TTC549 (cell line): Measurements from ENCODE around the gene FAM118B.
"Not testable (repeated sequence)": the region's sequence is repeated elsewhere in the genome, so short reads cannot be mapped to it uniquely, and the experiment has no call there.

Experiments
- FAIRE-seq: peaks from 2 replicates; lab custom pipeline; 2012; peaks lifted over from hg19 to GRCh38; lab: Jason Lieb, UNC

FAM118B gene

DNA sequence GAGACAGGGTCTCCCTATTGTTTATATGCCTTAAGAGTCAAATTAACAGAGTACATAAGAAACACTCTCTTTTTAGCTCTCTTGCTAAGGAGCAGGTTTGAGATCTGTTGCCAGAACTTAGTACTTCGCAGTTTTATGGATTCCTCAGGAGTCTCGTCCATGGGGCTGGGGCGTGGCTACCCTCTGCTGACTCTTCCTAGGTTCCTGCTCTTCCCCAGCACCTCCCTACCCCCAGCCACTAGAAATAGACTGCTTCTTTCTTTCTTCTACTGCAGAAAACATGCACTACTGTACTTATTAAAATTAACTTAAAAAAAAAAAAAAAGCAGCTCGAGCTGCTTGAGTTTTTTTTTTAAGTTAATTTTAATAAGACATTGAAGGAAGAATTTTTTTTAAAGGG is 8.0 kb downstream of the FAM118B start:
- no peak for FAIRE-seq

GRCh38 chr11:126224647-126225294 is 13.2 kb downstream of the FAM118B start:
- FAIRE-seq, result no peak

- no peak for FAIRE-seq
Measured at GRCh38 chr11:126225295-126225665, 13.7 kb downstream of the FAM118B start.

DNA sequence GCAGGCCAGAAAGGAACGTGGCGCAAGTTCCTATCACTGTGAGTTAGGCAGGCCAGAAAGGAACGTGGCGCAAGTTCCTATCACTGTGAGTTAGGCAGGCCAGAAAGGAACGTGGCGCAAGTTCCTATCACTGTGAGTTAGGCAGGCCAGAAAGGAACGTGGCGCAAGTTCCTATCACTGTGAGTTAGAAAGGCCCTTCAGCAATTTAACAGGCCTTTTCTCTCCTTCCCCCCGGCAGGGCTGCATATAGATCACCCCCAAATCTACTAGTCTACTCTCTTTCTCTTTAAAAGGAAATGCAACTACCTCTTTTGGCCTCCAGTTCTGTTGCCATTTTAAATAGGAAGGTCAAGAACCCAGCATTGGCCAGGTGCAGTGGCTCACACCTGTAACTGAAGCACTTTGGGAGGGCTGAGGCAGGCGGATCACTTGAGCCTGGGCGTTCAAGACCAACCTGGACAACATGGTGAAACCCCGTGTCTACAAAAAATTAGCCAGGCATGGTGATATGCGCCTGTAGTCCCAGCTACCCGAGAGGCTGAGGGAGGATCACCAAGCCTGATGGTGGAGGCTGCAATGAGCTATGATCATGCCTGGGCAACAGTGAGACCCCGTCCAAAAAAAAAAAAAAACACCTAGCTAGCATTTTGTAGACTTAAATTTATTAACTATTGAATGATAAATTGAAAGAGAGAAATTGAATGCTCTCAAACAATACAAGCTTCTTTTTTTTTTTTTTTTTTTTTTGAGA is 14.9 kb downstream of the FAM118B start:
- no peak for FAIRE-seq

DNA sequence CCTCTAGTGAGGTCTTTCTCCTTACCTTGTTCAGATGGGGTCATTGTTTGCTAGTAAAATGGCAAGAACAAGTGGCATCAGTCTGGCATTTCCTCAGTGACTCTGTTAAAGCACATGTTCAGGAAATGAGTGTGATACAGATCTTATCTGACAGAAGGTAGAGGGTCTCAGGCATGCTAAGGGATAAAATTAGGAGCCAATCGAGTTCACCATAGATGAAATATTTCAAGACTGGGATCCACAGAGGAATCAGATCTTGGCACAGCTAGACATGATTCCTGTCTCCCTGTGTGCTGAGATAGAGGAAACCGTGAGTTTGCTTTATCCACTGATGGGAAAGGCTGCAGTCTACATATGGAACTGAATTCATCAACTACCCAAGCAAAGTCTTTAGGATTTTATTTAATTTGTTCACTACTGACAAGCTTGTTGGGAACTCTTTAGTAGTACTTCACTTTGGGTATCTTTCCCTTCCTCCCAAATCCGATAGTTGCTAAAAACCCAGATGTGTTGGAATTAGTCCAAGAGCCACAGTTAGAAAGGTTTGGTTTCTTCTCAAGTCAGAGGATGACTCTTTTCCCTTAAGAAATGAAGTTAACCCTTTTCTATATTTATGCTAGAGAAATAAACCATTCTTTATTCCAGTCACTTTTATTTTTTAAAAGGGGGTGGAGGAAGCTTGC is 18.4 kb downstream of the FAM118B start:
- FAIRE-seq, result no peak

DNA sequence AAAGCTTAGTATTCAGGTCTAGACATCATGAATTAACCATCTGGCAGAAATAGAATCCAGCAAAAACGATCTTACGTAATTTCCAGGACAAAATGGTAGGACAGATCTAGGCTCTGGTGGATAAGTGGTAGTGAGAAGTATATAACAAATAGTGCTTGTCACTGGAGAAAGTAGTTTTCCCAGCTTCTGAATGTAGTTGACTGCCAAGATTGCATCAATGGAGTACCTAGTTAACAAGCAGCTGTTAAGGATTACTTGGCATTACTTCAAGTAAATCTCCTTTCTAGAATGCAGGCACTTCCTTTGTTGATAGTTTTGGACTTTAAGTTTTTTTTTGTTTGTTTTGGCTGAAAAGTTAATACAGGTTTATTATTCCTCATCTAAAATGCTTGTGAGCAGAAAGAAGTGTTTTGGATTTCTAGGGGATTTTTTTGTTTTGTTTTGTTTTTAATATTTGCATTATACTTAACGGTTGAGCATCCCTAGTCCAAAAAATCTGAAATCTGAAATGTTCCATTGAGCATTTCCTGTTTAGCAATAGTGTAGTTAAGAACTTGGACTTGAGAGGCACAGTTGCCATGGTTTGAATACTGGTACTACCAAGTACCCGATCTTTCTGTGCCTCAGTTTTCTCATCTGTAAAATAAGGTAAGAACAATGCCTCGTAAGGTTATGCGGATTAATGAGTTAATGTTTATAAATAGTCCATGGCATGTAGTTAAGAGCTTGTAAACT is 20.3 kb downstream of the FAM118B start:
- FAIRE-seq, result no peak

- FAIRE-seq, result peak; percentile 51
Measured at GRCh38 chr11:126232683-126233082, 21.1 kb downstream of the FAM118B start.

DNA sequence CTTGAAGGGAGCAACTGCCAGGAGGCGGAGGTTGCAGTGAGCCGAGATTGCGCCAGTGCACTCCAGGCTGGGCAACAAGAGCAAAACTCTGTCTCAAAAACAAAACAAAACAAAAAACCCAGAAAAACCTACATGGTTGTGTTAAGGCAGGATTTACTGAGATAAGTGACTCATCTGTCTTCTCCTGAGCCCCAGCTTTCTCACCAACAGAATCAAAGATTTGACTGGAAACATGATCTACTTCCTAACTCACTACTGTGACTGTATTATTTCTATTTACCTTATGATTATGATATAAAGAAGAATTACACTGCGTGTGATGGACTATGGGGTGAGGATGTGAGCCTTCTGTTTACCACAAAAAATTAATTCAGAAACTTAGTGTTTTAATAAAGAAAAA is 21.8 kb downstream of the FAM118B start:
- FAIRE-seq, result no peak

- no peak for FAIRE-seq
Measured at GRCh38 chr11:126246636-126247035, 35.1 kb downstream of the FAM118B start.

GRCh38 chr11:126253265-126253664 is 41.7 kb downstream of the FAM118B start:
- no peak for FAIRE-seq

- FAIRE-seq, result no peak
Measured at GRCh38 chr11:126254819-126255218, 43.2 kb downstream of the FAM118B start.

DNA sequence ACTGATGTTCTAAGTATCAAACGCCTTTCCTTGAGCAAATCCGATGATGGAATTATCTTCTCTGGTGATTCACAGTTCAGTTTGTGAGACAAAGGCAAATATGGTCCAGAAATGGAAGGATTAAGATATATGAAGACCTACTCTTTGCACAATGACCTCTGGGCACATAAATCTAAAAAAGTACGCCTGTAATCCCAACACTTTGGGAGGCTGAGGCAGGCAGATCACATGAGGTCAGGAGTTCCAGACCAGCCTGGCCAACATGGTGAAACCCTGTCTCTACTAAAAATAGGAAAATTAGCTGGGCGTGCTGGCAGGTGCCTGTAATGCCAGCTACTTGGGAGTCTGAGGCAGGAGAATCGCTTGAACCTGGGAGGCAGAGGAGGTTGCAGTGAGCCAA is 43.9 kb downstream of the FAM118B start:
- FAIRE-seq, result not testable (repeated sequence)

- no peak for FAIRE-seq
Measured at GRCh38 chr11:126256216-126256615, 44.6 kb downstream of the FAM118B start.

GRCh38 chr11:126257144-126257543 is 45.6 kb downstream of the FAM118B start:
- no peak for FAIRE-seq

GRCh38 chr11:126257764-126258163 is 46.2 kb downstream of the FAM118B start:
- FAIRE-seq, result no peak

- no peak for FAIRE-seq
Measured at GRCh38 chr11:126262216-126262615, 50.6 kb downstream of the FAM118B start.

DNA sequence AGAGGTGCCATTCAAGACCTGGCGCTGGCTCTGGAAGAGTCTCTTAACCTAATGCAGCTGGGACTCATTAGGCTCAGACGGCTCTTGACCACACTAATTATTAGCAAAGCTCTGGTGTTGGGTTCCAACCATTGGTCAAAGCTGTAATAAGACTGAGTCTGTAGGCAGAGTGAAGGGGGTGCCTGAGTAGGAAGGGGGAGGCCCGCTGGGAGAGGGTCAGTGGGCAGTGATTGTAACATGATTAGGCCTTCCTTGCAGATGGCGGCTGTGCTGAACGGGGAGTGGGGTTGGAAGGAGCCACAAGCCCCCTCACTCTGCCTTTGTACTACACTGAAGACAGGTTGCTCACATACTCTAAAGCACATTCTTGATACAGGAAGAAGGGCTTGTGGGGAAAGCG is 51.9 kb downstream of the FAM118B start:
- FAIRE-seq, result no peak

DNA sequence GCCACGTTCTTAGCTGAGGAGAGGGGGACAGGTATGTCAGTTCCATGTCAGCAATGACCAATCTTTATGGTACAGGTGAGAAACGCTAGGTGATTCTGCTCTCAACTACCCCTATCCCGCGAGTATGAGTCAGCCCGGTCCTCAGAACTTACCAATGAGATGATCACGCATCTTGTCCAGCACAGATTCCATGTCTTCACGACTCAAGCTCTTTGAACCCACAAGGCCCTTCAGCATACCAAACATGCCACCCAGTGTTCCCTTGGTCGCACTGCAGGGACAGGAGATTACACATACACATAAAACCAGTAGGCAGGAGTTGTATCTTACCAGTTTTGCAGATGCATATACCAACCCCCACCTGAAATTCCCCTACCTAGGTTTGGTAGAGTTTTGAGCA is 54.2 kb downstream of the FAM118B start:
- no peak for FAIRE-seq

DNA sequence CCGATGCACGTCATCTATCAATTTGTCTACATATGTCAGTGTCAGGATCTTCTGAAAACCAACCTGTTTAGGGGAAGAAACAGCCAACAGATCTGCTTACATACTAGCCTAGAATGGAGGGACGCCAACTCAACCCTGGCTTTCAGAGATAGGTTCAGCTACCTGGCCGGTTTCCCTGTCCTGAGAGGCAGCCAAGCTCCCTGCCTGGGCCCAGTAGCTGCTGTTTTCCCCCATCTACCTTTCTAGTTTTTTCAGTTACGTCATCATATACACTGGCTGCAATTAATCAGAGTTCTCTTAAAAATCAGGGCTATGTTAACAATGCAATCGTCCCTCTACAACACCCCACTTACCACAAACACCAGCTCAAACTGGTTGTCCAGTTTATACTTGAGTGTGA is 56.1 kb downstream of the FAM118B start:
- FAIRE-seq, result no peak

- FAIRE-seq, result no peak
Measured at GRCh38 chr11:126268361-126268707, 56.8 kb downstream of the FAM118B start.

DNA sequence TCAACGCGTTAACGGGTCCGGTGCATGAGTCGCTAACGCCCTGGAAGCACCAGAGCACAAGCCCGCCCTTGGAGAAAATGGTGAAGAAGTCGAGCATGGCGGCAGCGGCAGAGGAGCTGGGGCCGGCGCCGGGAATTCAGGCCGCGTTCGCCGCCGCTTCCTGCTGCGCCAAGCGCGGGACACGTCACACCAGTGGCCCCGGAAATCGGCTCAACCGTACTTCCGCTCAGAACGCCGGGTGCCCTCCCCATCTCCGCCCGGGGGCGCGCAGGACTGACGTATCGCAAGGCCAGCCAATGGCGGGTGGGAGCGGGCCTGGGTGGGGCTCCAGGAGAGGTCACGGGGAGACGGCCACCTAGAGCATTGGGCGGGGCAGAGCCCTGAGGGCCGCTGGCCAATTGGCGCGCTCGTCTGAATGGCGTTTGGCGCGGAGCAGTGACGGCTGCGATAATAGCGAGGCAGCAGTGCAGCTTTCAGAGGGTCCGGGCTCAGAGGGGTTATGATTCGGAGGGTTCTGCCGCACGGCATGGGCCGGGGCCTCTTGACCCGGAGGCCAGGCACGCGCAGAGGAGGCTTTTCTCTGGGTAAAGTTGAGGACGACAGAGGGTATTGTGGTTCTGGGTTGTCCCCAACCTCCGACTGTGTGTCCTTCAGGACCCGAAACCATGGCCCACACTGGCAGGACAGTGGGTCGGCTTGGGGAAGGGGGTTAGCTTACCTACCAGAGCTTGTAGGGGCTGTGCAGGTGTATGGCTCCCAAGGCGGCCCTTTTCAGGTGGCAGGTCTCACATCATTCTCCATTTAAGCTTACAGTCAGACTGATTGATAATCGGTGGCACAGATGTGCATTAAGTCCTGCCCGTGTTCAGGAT is 57.4 kb downstream of the FAM118B start, which contains the start of the genes FOXRED1 and SRPRA:
TSS of gene FOXRED1 (plus strand) at position 447 of the 872 bp plus-strand sequence. CDS start at position 500, 53 bp downstream.
TSS of gene SRPRA (minus strand) at position 188 of the 872 bp plus-strand sequence. CDS start at position 97, 91 bp downstream.
- FAIRE-seq, result peak; percentile 79

DNA sequence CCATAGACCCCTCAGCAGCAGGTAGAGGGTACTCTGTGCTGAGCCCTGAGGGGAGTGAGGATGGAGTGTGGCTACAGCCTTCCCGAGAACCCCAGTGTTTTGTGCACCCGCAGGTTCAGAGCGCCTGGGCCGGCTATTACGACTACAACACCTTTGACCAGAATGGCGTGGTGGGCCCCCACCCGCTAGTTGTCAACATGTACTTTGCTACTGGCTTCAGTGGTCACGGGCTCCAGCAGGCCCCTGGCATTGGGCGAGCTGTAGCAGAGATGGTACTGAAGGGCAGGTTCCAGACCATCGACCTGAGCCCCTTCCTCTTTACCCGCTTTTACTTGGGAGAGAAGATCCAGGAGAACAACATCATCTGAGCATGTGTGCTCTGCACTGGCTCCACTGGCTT is 65.7 kb downstream of the FAM118B start:
- FAIRE-seq, result no peak
